K562 (cell line): ENCODE data around the gene NPHP1. TPM values are rescaled to one million over a fixed set of nuclear protein-coding genes. Genes with fewer than 3 reads are reported as not detected.
"Not testable (repeated sequence)": the region's sequence is repeated elsewhere in the genome, so short reads cannot be mapped to it uniquely, and the experiment has no call there.

Experiments used
- ATAC-seq: fragments of 200-7000 bp; cut with Tn5 transposase; 3 replicates; pipeline ENCODE4 v1.9.1; 2020; ENCODE audit warnings: moderate library complexity
- BruUV-seq: library from RNA; stranded (reverse); fragments of 400-500 nt; replicated peaks from 2 replicates; lab custom pipeline; 2021; lab: Mats Ljungman, UMichigan
- CTCF ChIA-PET: fragments of 300-600 bp; formaldehyde crosslinking; extraction: SDS; loops from one replicate; lab custom pipeline; 2021; ENCODE audit warnings: low intra/inter-chr PET ratio; lab: Yijun Ruan, JAX
- POLR2A ChIA-PET: fragments of 300-600, 350-650 bp; sonication (Branson Sonifier 250); formaldehyde crosslinking; extraction: SDS; loops from one replicate; lab custom pipeline; 2021; ENCODE audit warnings: antibody characterized with exemption, inconsistent platforms; lab: Yijun Ruan, JAX
- DNase-seq, 4 experiments: peaks; one replicate each; pipeline versions ENCODE4 v3.0.0 to v3.0.0-alpha.2; 2011 to 2018; ENCODE audit warnings: low spot score in 3 of 4, mixed read lengths in 3 of 4; ENCODE audit errors: extremely low read depth in 1 of 4
- FAIRE-seq: peaks from 2 replicates; lab custom pipeline; 2011; peaks lifted over from hg19 to GRCh38; lab: Jason Lieb, UNC
- H2AFZ ChIP-seq: 2 replicates; pipeline ENCODE4 v1.6.0; 2011; ENCODE audit warnings: low read depth, low read length, control low read depth, inconsistent platforms
- H3K27ac ChIP-seq: fragments of 200-600 bp; 3 replicates; pipeline ENCODE4 v1.8.0; 2011; ENCODE audit warnings: low read depth, mild to moderate bottlenecking, control low read depth, inconsistent platforms, low read length, moderate library complexity, mixed read lengths; ENCODE audit errors: extremely low read depth
- H3K27me3 ChIP-seq, 2 experiments: fragments of 300-600 bp in 1 of 2; 2 replicates in 1 of 2; 3 replicates in 1 of 2; pipeline versions ENCODE4 v1.6.0 to v1.8.0; 2011; ENCODE audit warnings: inconsistent platforms in 2 of 2, low read length in 2 of 2, mild to moderate bottlenecking in 1 of 2, mixed read lengths in 1 of 2, moderate library complexity in 1 of 2; ENCODE audit not compliant: control insufficient read depth in 2 of 2, insufficient read depth in 2 of 2
- H3K36me3 ChIP-seq: fragments of 300-600 bp; 3 replicates; pipeline ENCODE4 v1.8.0; 2011; ENCODE audit warnings: mild to moderate bottlenecking, low read length, inconsistent platforms; ENCODE audit not compliant: control insufficient read depth, insufficient read depth
- H3K4me1 ChIP-seq, 2 experiments: fragments of 200-600 bp in 1 of 2; replicated peaks in 1 of 2; 2 replicates in 1 of 2; 3 replicates in 1 of 2; pipeline versions ENCODE4 v1.5.1 to v1.8.0; 2011; ENCODE audit warnings: inconsistent platforms in 2 of 2, low read length in 2 of 2, mild to moderate bottlenecking in 1 of 2, mixed read lengths in 1 of 2, moderate library complexity in 1 of 2; ENCODE audit not compliant: control insufficient read depth in 2 of 2, insufficient read depth in 2 of 2
- H3K4me2 ChIP-seq: 2 replicates; pipeline ENCODE4 v1.6.1; 2011; ENCODE audit warnings: low read length, control low read depth, inconsistent platforms, mixed read lengths; ENCODE audit not compliant: insufficient read depth
- H3K4me3 ChIP-seq: fragments of 200-600 bp; sonication (generic), shearing (Covaris generic); 2 replicates; pipeline ENCODE4 v1.5.1; 2016; ENCODE audit warnings: control low read depth, inconsistent platforms
- H3K79me2 ChIP-seq: fragments of 200-600 bp; 3 replicates; pipeline ENCODE4 v1.8.0; 2011; ENCODE audit warnings: low read length, inconsistent platforms; ENCODE audit not compliant: control insufficient read depth, insufficient read depth
- H3K9ac ChIP-seq, 2 experiments: 2 replicates each; pipeline versions ENCODE4 v1.6.0 to v1.6.1; 2011; ENCODE audit warnings: low read depth in 2 of 2, low read length in 2 of 2, control low read depth in 1 of 2, inconsistent platforms in 1 of 2, mild to moderate bottlenecking in 1 of 2, mixed read lengths in 1 of 2; ENCODE audit not compliant: insufficient read depth in 1 of 2
- H3K9me1 ChIP-seq: one replicate; pipeline ENCODE4 v1.6.0; 2011; ENCODE audit warnings: inconsistent platforms, mild to moderate bottlenecking, low read length, moderate library complexity; ENCODE audit not compliant: control insufficient read depth, insufficient read depth
- H3K9me3 ChIP-seq: replicated peaks from 2 replicates; pipeline ENCODE4 v1.5.1; 2011; ENCODE audit warnings: low read depth, low read length, inconsistent platforms; ENCODE audit not compliant: control insufficient read depth, insufficient read depth
- H4K20me1 ChIP-seq: replicated peaks from 2 replicates; pipeline ENCODE4 v1.6.1; 2011; ENCODE audit warnings: low read length, inconsistent platforms, mixed read lengths; ENCODE audit not compliant: control insufficient read depth, insufficient read depth
- CBX2 ChIP-seq: fragments of 200-600 bp; sonication (generic); IDR thresholded peaks from one replicate; pipeline ENCODE4 v1.6.1; 2012; ENCODE audit warnings: mild to moderate bottlenecking, low read length, inconsistent platforms; ENCODE audit not compliant: insufficient read depth, poor library complexity, severe bottlenecking
- ZBTB40 ChIP-seq, 2 experiments: fragments of 450-650 bp in 1 of 2; sonication (generic) in 1 of 2; formaldehyde crosslinking in 1 of 2; IDR thresholded peaks; 2 replicates each; pipeline versions ENCODE4 v1.7.1 to v1.9.0; 2016 to 2022; ENCODE audit warnings: inconsistent platforms in 1 of 2, mild to moderate bottlenecking in 1 of 2, missing genetic modification reagents in 1 of 2
- WGBS: fragments of 100-300 bp; shearing (Covaris generic); methylation state at CpG from one replicate; pipeline ENCODE4 v1.1.6; 2016; ENCODE audit warnings: low coverage, mixed read lengths; ENCODE audit not compliant: insufficient coverage; ENCODE audit errors: missing lambda C conversion rate; 5-methylcytosine and 5-hydroxymethylcytosine counted together
- in situ Hi-C: fragments of 300-500 bp; cut with MboI; formaldehyde crosslinking; loops from 4 replicates; pipeline ENCODE4 v1.15.0; 2018; ENCODE audit warnings: inconsistent platforms, mixed read lengths
- intact Hi-C: fragments of 100-400 bp; cut with micrococcal nuclease; formaldehyde crosslinking; loops from 2 replicates; pipeline ENCODE4 v1.14.2; 2022
- polyA plus RNA-seq, 8 experiments: library from polyadenylated mRNA; depleted of rRNA in 4 of 8; stranded (reverse) in 5 of 8; unstranded in 3 of 8; fragments of >200 nt; fragmentation: Nextera tagmentation in 2 of 8; fragmentation: Illumina TruSeq in 1 of 8; extraction: Ambion mirVana in 2 of 8; extraction: Trizol in 1 of 8; gene quantifications; 2 replicates each; pipeline versions ENCODE4 v1.2.1 to v1.2.3, GENCODE V29; 2011 to 2014; ENCODE audit warnings: inconsistent platforms in 1 of 8, missing spikeins in 1 of 8
- total RNA-seq, 7 experiments: library from RNA; depleted of rRNA in 6 of 7; stranded (reverse); fragments of >200 nt in 6 of 7; fragmentation: Illumina TruSeq in 2 of 7; extraction: Trizol in 2 of 7; gene quantifications; 2 replicates each; pipeline versions ENCODE4 v1.2.1 to v1.2.3, GENCODE V29; 2011 to 2021; ENCODE audit warnings: low replicate concordance in 1 of 7

The NPHP1 gene
- total and polyA plus RNA-seq, 9 of the 15 experiments (the other 6 are each of a cell fraction or from before 2014, with no cell fraction given), result 0.11 to 0.32 (median 0.20) TPM; not detected in 5

- TF ChIP-seq ZBTB40 (IDR thresholded peaks at IDR 0.05) (0 out of 2 replicates have a peak, but pooled peaks have one; percentile 31), ZBTB40 (CRISPR knock-in tag; IDR thresholded peaks at IDR 0.05) (no peak), CBX2 (no peak)
These were observed at the start of gene NPHP1 (continued) for GRCh38 chr2:110204408-110205385.

- in situ Hi-C loops, result not testable (repeated sequence)
- 0% methylated on average over 4 of the region's 7 CpGs for WGBS
These were observed 43.4 kb upstream of the NPHP1 start for GRCh38 chr2:110248081-110248795.

More at GRCh38 chr2:110248081-110248795, 43.4 kb upstream of the NPHP1 start:
- H2AFZ ChIP-seq, H3K4me1 ChIP-seq, H3K4me3 ChIP-seq, H3K4me2 ChIP-seq, H3K9me3 ChIP-seq, BruUV-seq, H3K9ac ChIP-seq, H3K27ac ChIP-seq, H3K79me2 ChIP-seq, FAIRE-seq, H4K20me1 ChIP-seq, H3K9me1 ChIP-seq, DNase-seq, POLR2A ChIA-PET, H3K36me3 ChIP-seq, intact Hi-C loops, H3K27me3 ChIP-seq, CTCF ChIA-PET, ATAC-seq: not testable (repeated sequence)
